ENCODE data around the gene PLSCR4. TPM values are rescaled to one million over a fixed set of nuclear protein-coding genes. Genes with fewer than 3 reads are reported as not detected.

Gene PLSCR4
- total and polyA plus RNA-seq, 5 donors from 2014 or later, result not detected

- Mint-ChIP-seq H3K4me1 (peaks cover 0 to 15% (median 0%) of the 10 kb centered on the region in 4 donors), H3K36me3 (no peaks in the 10 kb centered on the region), H3K4me3 (no peak overlapping the region), H3K27me3 (peaks cover 40% of the 10 kb centered on the region), H3K9me3 (peaks cover 0 to 3% (median 0%) of the 10 kb centered on the region in 7 donors), H3K27ac (no peak overlapping the region)
- DNase-seq, result no peak
- Histone ChIP-seq H3K27me3 (ENCODE audit: control insufficient read depth, insufficient read depth, low read length) (peaks cover 15% of the 10 kb centered on the region), H3K4me1 (ENCODE audit: control insufficient read depth, insufficient read depth, low read length, poor library complexity, severe bottlenecking) (peaks cover 9% of the 10 kb centered on the region), H3K4me3 (ENCODE audit: low read depth, low read length) (no peak overlapping the region), H3K36me3 (ENCODE audit: control insufficient read depth, insufficient read depth, low read length) (no peaks in the 10 kb centered on the region), H3K27ac (ENCODE audit: insufficient read depth, low read length, poor library complexity, severe bottlenecking) (no peak overlapping the region), H3K9me3 (ENCODE audit: control insufficient read depth in 2 of 2, low read length in 2 of 2) (no peaks in the 10 kb centered on the region)
- ATAC-seq (ENCODE audit: low read depth in 2 of 2), result no peak
Measured at GRCh38 chr3:146159037-146159436, 91.9 kb downstream of the PLSCR4 start.

GRCh38 chr3:146157325-146158060 is 93.4 kb downstream of the PLSCR4 start:
- no peak overlapping the region for H3K4me3 Mint-ChIP-seq
- ATAC-seq (ENCODE audit: low read depth in 2 of 2), result no peak
- peaks cover 9% of the 10 kb centered on the region for H3K4me1 ChIP-seq (ENCODE audit: control insufficient read depth, insufficient read depth, low read length, poor library complexity, severe bottlenecking)
- DNase-seq, result no peak
- no peak overlapping the region for H3K27ac Mint-ChIP-seq
- H3K27ac ChIP-seq (ENCODE audit: insufficient read depth, low read length, poor library complexity, severe bottlenecking), result no peak overlapping the region
- peaks cover 0 to 3% (median 0%) of the 10 kb centered on the region in 7 donors for H3K9me3 Mint-ChIP-seq
- no peaks in the 10 kb centered on the region for H3K36me3 Mint-ChIP-seq
- peaks cover 9% of the 10 kb centered on the region for H3K27me3 ChIP-seq (ENCODE audit: control insufficient read depth, insufficient read depth, low read length)
- peaks cover 30% of the 10 kb centered on the region for H3K27me3 Mint-ChIP-seq
- no peak overlapping the region for H3K4me3 ChIP-seq (ENCODE audit: low read depth, low read length)
- H3K9me3 ChIP-seq (ENCODE audit: control insufficient read depth in 2 of 2, low read length in 2 of 2), result no peaks in the 10 kb centered on the region
- H3K4me1 Mint-ChIP-seq, result peaks cover 0 to 15% (median 0%) of the 10 kb centered on the region in 4 donors
- H3K36me3 ChIP-seq (ENCODE audit: control insufficient read depth, insufficient read depth, low read length), result no peaks in the 10 kb centered on the region

GRCh38 chr3:146156666-146157314 is 94.1 kb downstream of the PLSCR4 start:
- H3K27me3 Mint-ChIP-seq, result peaks cover 23% of the 10 kb centered on the region
- Histone ChIP-seq H3K9me3 (ENCODE audit: control insufficient read depth in 2 of 2, low read length in 2 of 2) (no peaks in the 10 kb centered on the region), H3K36me3 (ENCODE audit: control insufficient read depth, insufficient read depth, low read length) (no peaks in the 10 kb centered on the region), H3K27me3 (ENCODE audit: control insufficient read depth, insufficient read depth, low read length) (peaks cover 4% of the 10 kb centered on the region), H3K4me1 (ENCODE audit: control insufficient read depth, insufficient read depth, low read length, poor library complexity, severe bottlenecking) (peaks cover 9% of the 10 kb centered on the region), H3K4me3 (ENCODE audit: low read depth, low read length) (no peak overlapping the region), H3K27ac (ENCODE audit: insufficient read depth, low read length, poor library complexity, severe bottlenecking) (no peak overlapping the region)
- no peaks in the 10 kb centered on the region for H3K36me3 Mint-ChIP-seq
- ATAC-seq (ENCODE audit: low read depth in 2 of 2), result no peak
- peak overlapping the region in 1 of 3 donors; percentile 1 for H3K27ac Mint-ChIP-seq
- H3K9me3 Mint-ChIP-seq, result peaks cover 0 to 3% (median 0%) of the 10 kb centered on the region in 7 donors
- DNase-seq, result no peak
- H3K4me1 Mint-ChIP-seq, result peaks cover 0 to 13% (median 0%) of the 10 kb centered on the region in 4 donors
- H3K4me3 Mint-ChIP-seq, result no peak overlapping the region

- Mint-ChIP-seq H3K27ac (no peak overlapping the region), H3K27me3 (peaks cover 16% of the 10 kb centered on the region), H3K4me3 (no peak overlapping the region), H3K9me3 (peaks cover 0 to 3% (median 0%) of the 10 kb centered on the region in 7 donors), H3K36me3 (no peaks in the 10 kb centered on the region), H3K4me1 (peaks cover 0 to 9% (median 0%) of the 10 kb centered on the region in 4 donors)
- H3K36me3 ChIP-seq (ENCODE audit: control insufficient read depth, insufficient read depth, low read length), result no peaks in the 10 kb centered on the region
- H3K9me3 ChIP-seq (ENCODE audit: control insufficient read depth in 2 of 2, low read length in 2 of 2), result no peaks in the 10 kb centered on the region
- peaks cover 4% of the 10 kb centered on the region for H3K4me1 ChIP-seq (ENCODE audit: control insufficient read depth, insufficient read depth, low read length, poor library complexity, severe bottlenecking)
- ATAC-seq (ENCODE audit: low read depth in 2 of 2), result no peak
- H3K27me3 ChIP-seq (ENCODE audit: control insufficient read depth, insufficient read depth, low read length), result peaks cover 4% of the 10 kb centered on the region
- H3K4me3 ChIP-seq (ENCODE audit: low read depth, low read length), result no peak overlapping the region
- no peak for DNase-seq
- no peak overlapping the region for H3K27ac ChIP-seq (ENCODE audit: insufficient read depth, low read length, poor library complexity, severe bottlenecking)
Measured at GRCh38 chr3:146156095-146156494, 94.8 kb downstream of the PLSCR4 start.

- no peak overlapping the region for H3K4me3 ChIP-seq (ENCODE audit: low read depth, low read length)
- peaks cover 0 to 3% (median 0%) of the 10 kb centered on the region in 7 donors for H3K9me3 Mint-ChIP-seq
- no peak for DNase-seq
- H3K27me3 Mint-ChIP-seq, result peaks cover 11% of the 10 kb centered on the region
- no peaks in the 10 kb centered on the region for H3K4me1 ChIP-seq (ENCODE audit: control insufficient read depth, insufficient read depth, low read length, poor library complexity, severe bottlenecking)
- H3K27me3 ChIP-seq (ENCODE audit: control insufficient read depth, insufficient read depth, low read length), result peaks cover 3% of the 10 kb centered on the region
- no peaks in the 10 kb centered on the region for H3K36me3 Mint-ChIP-seq
- no peaks in the 10 kb centered on the region for H3K36me3 ChIP-seq (ENCODE audit: control insufficient read depth, insufficient read depth, low read length)
- H3K27ac ChIP-seq (ENCODE audit: insufficient read depth, low read length, poor library complexity, severe bottlenecking), result no peak overlapping the region
- H3K4me3 Mint-ChIP-seq, result no peak overlapping the region
- peaks cover 0 to 4% (median 0%) of the 10 kb centered on the region in 4 donors for H3K4me1 Mint-ChIP-seq
- no peak for ATAC-seq (ENCODE audit: low read depth in 2 of 2)
- H3K27ac Mint-ChIP-seq, result no peak overlapping the region
- no peaks in the 10 kb centered on the region for H3K9me3 ChIP-seq (ENCODE audit: control insufficient read depth in 2 of 2, low read length in 2 of 2)
Measured at GRCh38 chr3:146154995-146155394, 95.9 kb downstream of the PLSCR4 start.

- Mint-ChIP-seq H3K4me3 (no peak overlapping the region), H3K9me3 (peaks cover 0 to 3% (median 0%) of the 10 kb centered on the region in 7 donors), H3K4me1 (no peaks in the 10 kb centered on the region), H3K27me3 (peaks cover 5% of the 10 kb centered on the region), H3K36me3 (no peaks in the 10 kb centered on the region), H3K27ac (no peak overlapping the region)
- Histone ChIP-seq H3K27ac (ENCODE audit: insufficient read depth, low read length, poor library complexity, severe bottlenecking) (no peak overlapping the region), H3K27me3 (ENCODE audit: control insufficient read depth, insufficient read depth, low read length) (peaks cover 2% of the 10 kb centered on the region), H3K9me3 (ENCODE audit: control insufficient read depth in 2 of 2, low read length in 2 of 2) (no peaks in the 10 kb centered on the region), H3K4me1 (ENCODE audit: control insufficient read depth, insufficient read depth, low read length, poor library complexity, severe bottlenecking) (no peaks in the 10 kb centered on the region), H3K4me3 (ENCODE audit: low read depth, low read length) (no peak overlapping the region), H3K36me3 (ENCODE audit: control insufficient read depth, insufficient read depth, low read length) (no peaks in the 10 kb centered on the region)
- DNase-seq, result no peak
- no peak for ATAC-seq (ENCODE audit: low read depth in 2 of 2)
Measured at GRCh38 chr3:146154316-146154715, 96.6 kb downstream of the PLSCR4 start.

DNA sequence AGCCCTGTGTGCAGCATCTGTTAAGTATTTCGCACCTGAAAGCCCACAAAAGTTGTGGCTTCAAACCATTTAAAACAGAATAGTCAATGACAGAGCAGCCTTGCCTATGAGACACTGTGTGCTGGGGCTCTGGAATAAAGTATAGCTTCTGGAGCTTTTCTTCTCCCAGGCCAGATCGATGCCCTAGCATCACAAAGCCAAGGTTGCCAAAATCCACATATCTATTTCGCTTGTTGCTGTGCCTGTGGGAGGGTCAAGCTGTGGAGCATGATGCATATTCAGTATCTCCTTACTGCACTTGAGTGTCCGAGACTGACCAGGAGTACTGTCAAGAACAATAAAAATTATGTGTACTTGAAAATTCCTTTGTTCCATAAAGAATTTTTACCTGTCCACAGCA is 97.5 kb downstream of the PLSCR4 start:
- Histone ChIP-seq H3K27me3 (ENCODE audit: control insufficient read depth, insufficient read depth, low read length) (no peaks in the 10 kb centered on the region), H3K4me3 (ENCODE audit: low read depth, low read length) (no peak overlapping the region), H3K9me3 (ENCODE audit: control insufficient read depth in 2 of 2, low read length in 2 of 2) (no peaks in the 10 kb centered on the region), H3K27ac (ENCODE audit: insufficient read depth, low read length, poor library complexity, severe bottlenecking) (no peak overlapping the region), H3K36me3 (ENCODE audit: control insufficient read depth, insufficient read depth, low read length) (no peaks in the 10 kb centered on the region), H3K4me1 (ENCODE audit: control insufficient read depth, insufficient read depth, low read length, poor library complexity, severe bottlenecking) (no peaks in the 10 kb centered on the region)
- no peak for ATAC-seq (ENCODE audit: low read depth in 2 of 2)
- H3K27ac Mint-ChIP-seq, result no peak overlapping the region
- no peaks in the 10 kb centered on the region for H3K27me3 Mint-ChIP-seq
- H3K4me3 Mint-ChIP-seq, result no peak overlapping the region
- no peak for DNase-seq
- no peaks in the 10 kb centered on the region for H3K36me3 Mint-ChIP-seq
- H3K4me1 Mint-ChIP-seq, result no peaks in the 10 kb centered on the region
- H3K9me3 Mint-ChIP-seq, result peaks cover 0 to 4% (median 0%) of the 10 kb centered on the region in 7 donors

Measured in CD4-positive, CD25-positive, alpha-beta regulatory T cell (primary cell).